HG03039 (cell line): ENCODE results near the gene SYDE2.
"Not testable (repeated sequence)": the region's sequence is repeated elsewhere in the genome, so short reads cannot be mapped to it uniquely, and the experiment has no call there.

Experiments used
- ATAC-seq: cut with Tn5 transposase; IDR thresholded peaks from one replicate; pipeline ENCODE4 v1.9.1; 2021; ENCODE audit warnings: mild to moderate bottlenecking, moderate library complexity; ENCODE audit not compliant: unreplicated experiment

The SYDE2 gene

GRCh38 chr1:85214654-85215053 is 13.8 kb upstream of the SYDE2 start:
- no peak for ATAC-seq

DNA sequence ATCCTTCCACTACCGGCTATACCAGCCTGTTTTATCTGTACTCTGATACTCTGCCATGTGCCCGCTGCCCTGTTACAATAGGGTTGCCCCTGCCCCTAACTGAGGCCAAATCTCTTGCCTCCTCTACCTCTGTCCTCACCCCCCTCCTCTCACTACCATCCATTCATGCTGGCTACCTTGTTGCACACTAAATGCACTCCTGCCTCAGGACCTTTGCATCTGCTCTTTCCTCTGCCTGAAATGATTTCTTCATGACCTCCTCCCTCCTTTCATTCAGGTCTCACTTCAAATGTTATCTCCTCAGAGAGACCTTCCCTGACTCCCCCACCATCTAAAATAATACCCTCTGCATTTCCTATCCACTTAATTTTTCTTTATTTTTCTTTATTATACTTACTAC is 7.7 kb upstream of the SYDE2 start:
- ATAC-seq, result no peak

GRCh38 chr1:85203573-85204171 is 2.9 kb upstream of the SYDE2 start:
- ATAC-seq, result no peak

GRCh38 chr1:85202864-85203255 is 2.0 kb upstream of the SYDE2 start:
- no peak for ATAC-seq

DNA sequence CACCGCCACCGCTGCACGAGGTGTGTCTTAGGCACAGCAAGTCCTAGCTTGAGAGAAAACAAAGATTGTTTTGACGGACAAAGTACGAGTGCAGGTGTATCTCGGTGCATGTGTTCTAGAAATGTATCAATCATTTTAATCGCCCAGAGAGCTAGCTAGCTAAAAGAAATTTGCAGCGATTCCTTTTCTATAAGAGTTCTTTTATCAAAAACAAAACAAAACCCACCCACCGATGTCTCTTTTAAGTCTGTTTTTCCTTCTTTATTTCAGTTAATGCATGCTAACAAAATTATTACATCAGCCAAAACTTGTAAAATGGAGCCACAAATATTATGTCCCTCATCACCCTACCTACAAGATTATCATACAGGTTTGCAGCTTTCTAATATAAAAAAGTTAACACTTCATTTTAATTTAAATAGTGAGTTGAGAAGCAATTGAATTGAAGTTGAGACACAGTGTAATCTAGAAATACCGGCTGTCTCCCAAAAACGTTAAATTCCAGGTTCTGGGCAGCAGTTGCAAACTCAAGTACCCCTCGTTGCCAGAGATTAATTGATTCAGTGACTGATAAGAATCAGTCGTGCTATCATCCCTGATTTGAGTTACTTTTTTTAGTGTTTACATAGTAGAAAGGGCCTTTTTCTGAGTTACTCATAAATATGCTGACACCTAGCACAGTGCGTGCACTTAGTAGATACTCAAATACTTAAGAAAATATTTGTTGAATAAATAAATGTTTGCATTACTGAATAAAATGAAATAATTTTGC is 1.5 kb upstream of the SYDE2 start:
- ATAC-seq, result no peak

GRCh38 chr1:85201340-85202091 is 700 bp upstream of the SYDE2 start:
- ATAC-seq, result peak; percentile 45

GRCh38 chr1:85199667-85200462 is 951 bp downstream of the SYDE2 start:
- no peak for ATAC-seq

GRCh38 chr1:85198864-85199263 is 2.0 kb downstream of the SYDE2 start:
- no peak for ATAC-seq

DNA sequence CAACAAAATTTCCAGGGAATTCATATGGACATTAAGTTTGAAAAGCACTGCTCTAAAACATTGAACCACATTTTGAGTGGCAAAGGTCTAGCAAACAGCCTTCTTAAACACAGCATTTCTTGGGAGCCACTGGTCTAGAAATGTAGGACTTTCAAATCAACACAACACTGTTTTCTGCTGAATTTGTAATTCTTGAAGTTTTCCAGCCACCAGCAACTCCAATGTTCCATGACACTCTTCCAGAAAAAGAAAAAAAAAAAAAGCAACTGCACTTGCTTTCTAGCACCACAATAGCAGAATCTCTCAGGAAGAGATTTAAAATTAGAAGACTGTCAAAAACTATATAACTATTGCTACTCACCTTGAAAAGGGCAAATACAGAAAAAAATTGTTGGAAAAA is 4.5 kb downstream of the SYDE2 start:
- no peak for ATAC-seq

DNA sequence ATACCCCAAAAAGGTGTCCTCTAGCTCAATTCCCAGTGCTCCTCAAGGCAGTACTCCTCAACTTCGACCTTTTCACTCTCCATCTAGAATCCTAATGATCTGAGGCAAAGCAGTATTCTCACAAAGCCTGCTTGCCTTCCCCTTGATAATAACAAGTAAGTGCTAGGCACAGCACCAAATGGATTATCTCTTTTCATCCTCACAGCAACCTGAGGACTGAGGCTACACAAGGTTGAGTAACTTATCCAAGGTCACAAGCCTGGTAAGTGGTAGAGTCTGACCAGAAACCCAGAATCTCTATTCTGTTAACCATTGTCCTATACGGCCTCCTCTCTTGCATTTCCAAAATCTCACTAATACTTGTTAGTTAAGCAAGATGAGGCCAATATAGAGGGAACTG is 5.1 kb downstream of the SYDE2 start:
- ATAC-seq, result no peak

GRCh38 chr1:85192129-85192528 is 8.7 kb downstream of the SYDE2 start:
- not testable (repeated sequence) for ATAC-seq

GRCh38 chr1:85189120-85189519 is 11.7 kb downstream of the SYDE2 start:
- ATAC-seq, result no peak

- ATAC-seq, result no peak
Measured at GRCh38 chr1:85188530-85188929, 12.3 kb downstream of the SYDE2 start.

GRCh38 chr1:85187021-85187420 is 13.8 kb downstream of the SYDE2 start:
- not testable (repeated sequence) for ATAC-seq

DNA sequence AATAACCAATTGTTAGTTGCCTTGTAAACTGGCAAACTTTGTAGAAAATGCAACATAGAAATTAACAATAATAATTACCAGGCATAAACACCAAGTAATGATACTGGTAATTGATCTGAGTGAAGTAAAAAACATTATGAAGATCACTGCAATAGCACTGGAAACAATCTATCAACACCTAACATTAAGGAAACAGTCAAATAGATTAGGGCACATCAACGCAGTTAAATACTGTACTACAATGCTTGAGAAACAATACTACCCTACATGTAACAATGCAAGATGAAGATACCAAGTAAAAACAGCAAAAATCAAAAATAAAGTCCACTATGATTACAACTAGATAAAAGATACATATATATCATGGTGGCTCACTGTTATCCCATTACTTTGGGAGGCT is 16.6 kb downstream of the SYDE2 start:
- ATAC-seq, result no peak

DNA sequence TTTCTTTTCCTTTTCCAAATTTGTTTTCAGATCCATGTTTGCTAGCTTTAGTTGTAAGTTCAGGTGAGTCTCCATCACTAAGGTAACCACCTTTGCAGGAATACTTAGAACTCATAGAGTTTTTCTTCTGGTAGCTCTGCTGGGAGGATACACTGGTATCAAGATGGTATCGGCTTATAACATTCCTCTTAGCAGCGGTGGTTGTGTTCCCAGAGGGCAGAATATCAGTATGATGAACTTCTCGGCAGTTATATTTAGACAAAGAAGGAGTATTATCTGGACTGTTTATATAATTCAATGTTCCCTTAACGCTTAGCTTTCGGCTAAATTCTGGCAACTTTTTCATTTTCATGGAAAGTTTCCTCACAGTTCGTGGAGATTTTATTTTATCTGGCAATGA is 18.1 kb downstream of the SYDE2 start:
- no peak for ATAC-seq

- ATAC-seq, result no peak
Measured at GRCh38 chr1:85180869-85181268, 19.9 kb downstream of the SYDE2 start.

DNA sequence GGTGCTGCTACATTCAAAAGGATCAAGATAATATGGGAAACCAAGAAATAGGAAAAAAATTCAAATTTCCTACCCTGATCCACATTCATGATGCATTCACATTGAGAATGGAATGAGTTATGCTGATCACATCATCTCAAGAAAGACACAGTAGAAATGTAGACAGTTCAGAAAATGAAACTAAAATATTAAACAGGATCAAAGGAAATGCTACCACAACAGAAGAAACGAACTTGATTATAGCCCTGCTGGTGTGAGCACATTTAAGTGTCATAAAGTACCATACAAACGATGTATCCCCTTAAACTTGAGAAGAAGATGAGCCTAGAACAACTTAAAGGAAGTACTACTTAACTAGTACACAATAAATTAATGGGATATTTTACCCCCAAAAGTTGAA is 21.3 kb downstream of the SYDE2 start:
- ATAC-seq, result no peak

DNA sequence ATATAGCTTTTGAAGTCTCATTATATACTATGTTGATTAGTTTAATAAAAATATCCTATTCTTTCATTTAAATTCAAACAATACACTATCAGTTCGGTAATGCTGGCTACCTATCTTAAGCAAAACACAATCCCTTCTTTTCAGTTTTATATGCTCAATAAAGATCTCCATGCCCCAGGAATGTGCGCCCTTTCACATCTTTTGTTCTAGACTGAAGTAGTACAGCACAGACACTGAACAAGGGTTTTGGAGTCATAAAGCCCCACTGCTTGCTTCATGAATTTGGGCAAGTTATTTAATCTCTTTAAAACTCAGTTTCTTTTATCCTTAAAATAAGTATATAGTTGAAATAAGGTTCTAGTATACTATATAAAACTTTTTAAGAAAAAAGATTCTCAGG is 22.4 kb downstream of the SYDE2 start:
- no peak for ATAC-seq

DNA sequence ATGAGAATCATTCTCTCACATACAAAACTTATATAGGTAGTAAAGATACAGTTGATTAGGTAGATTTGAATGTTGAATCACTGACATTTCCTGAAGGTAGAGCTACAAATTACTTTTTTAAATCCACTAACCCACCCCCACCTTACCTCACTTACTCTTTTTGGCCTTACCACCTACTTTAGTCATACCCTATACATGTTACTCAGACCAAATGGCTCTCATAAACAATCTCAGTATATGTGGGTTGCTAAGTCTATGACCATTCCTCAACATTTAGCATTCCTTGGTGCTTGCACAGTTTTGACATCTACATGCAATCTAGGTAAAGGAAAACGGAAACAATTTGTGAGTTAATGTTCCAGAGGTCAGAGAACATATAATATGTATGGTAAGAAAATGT is 26.3 kb downstream of the SYDE2 start:
- ATAC-seq, result no peak

DNA sequence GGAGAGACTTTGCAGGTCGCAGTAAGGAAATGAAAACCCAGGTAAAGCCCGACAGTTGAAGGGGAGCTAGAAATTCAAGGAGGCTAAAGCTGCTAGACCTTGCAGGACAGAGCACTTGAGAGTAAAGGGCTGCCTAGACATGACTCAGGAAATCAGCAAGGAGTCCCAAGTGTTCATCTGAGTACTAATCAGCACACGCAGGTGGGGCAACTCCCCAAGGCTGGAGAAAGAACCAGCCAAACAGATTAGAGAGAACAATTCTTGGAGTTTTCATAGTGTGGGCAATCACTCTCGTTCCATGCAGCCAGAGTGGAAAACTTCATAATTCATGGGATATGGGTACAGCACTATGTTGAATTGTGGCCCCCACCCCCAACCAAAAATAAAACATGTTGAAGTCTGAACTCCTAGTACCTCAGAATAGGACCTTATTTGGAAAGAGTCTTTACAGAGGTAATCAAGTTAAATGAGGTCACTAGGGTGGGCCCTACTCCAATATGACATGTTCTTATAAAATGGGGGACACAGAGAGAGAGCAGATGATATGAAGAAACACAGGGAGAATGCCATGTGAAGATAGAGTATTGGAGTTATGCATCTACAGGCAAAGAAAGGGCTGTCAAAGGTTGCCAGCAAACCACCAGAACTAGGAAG is 28.0 kb downstream of the SYDE2 start:
- ATAC-seq, result no peak
